COLO668 (cell line): Measurements from ENCODE around the gene MXRA8.

Experiments used
- DNase-seq: peaks from one replicate; lab custom pipeline; 2025; ENCODE audit not compliant: unreplicated experiment; lab: John Stamatoyannopoulos, UW

MXRA8 gene

DNA sequence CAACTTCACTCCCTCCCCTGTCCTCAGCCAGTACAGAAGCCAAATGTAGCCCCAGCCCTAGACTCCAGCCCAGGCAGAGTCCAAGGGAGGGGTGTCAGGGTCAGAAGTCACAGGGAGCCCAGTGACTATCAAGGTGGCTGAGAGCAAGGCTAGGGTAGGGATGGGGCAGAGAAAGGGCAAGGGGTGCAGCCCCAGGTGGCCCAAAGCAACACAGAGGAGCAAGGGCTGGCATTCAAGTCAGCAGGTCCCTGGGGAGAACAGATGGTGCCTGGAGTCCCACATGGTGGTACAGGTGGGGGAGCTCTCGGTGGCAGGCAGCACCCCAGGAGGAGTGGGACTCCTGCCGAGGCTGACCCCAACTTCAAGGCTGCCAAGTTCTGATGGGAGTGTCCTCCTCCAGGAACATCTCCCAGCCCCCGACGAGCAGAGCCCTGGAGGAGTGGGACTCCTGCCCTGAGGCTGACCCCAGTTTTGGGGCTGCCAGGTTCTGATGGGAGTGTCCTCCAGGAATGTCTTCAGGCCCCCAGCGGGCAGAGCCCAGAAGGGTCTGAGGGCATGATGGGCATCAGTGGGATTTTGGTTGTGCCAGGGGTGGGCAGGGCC is 5.5 kb downstream of the MXRA8 start:
- no peak for DNase-seq

DNA sequence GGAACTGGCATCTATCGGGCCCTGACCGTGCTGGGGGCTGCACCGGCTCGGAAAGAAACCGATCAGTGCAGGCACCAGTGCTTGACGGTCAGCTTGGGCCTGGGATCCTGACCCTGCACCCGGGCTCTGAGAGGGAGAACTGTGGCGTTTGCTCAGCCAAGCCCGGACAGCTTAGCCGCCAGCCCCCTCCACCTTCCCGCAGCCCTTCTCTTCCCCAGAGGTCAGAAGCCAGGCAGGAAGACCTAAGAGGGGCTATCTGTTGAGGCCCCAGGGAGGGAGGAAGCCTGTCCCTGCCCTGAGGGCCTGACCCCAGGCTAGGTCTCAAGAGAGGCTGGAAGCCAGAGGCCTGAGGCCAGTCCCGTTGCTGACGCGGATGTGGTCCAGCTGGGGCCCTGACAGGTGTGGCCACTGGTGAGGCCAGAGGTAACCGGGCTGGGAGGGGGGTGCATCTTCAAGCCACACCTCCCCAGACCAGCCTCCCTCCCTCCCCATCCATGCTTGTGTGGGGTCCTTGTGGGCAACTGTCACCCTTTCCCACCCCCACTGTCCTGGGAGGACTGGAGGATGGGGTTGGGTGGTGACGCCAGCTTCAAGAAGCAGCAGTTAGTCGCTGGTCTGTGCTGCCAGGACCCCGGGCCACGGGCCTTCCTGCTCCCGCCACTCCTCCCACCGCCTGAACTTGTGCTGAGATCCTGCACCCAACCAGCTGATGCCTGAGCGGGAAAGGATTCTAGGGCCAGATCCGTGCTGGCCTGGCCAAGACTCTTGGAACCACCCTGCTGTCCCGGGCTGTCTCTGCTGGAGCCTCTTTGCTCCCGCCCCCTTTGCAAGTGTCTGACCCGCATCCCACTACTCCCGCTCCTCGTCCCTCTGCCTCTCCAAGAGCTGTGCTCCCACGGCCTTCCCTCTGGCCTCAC is 6.6 kb downstream of the MXRA8 start:
- no peak for DNase-seq

DNA sequence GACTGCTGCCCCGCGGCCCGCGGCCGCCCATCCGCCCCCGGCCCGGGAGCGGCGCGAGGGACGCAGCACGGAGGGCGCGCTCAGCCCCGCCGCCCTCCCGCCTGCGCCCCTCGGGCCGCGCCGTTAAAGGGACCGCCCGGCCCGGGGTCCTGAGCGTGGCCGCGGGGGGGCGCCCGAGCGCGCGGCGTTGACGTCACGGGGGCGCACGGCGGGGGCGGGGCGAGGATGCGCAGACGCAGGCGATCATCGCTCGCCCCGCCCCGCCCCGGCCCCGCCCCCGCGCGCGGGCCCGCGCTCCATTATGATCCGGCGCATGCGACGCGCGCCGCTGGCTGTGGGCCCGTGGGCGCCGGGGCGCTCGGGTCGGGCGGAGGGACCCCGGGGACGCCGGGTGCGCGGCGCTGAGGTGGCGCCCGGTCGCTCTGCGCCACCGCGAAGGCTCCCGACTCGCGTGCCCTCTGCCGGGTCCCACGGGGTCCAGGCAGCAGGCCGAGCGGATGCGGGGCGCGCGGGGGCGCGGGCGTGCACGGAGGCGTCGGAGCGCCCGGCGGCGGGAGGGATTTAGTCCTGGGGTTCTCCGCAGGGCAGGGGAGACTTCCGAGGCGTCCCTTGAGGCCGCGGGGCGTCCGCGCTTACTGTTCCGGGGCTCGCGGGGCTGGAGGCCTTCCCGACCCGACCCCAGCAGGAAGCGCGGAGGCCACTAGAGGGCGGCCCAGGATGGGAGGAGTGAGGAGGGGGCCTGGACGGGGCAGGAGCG is 8.9 kb downstream of the MXRA8 start, which contains the start of gene DVL1:
TSS of gene DVL1 (minus strand) at position 163 of the 757 bp plus-strand sequence. CDS start 353 bp downstream, outside the sequence.
- DNase-seq, result peak; percentile 91

DNA sequence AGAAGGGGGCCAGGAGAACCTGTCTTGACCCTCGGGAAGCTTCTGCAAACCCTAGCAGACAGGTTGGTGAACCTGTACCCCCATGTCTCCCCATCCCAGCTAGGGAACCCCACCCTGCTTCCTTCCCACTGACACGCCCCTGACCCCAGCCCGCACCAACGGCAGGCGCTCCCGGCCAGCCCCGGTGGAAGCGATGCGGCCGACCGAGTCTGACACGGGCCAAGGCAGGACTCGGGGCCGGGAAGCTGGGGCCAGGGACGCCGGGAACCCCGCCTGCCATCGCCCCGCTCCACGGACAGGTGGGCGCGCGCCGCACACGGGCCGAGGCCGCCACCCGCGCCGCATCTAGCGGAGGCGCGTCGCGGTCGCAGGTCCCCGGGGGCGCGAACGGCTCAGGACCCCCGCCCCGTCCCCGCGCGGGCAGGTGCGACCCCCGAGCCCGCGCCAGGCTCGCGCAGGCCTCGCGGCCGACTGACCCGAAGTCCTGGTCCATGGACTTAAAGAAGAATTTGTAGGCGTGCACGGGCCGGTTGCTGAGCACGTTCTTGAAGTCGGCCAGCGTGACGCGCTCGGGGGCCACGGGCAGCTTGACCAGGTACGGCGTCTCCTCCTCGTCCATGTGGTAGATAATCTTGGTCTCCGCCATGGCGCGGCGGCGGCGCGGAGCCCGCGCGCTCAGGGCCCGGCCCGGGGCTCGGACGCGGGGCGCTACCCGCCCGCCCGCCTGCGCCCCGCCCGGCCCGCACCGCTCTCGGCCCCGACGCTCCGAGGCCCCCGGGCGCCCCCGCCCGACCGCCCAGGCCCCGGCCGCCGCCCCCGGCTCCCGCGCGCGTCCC is 9.7 kb downstream of the MXRA8 start:
- DNase-seq, result peak; percentile 81

DNA sequence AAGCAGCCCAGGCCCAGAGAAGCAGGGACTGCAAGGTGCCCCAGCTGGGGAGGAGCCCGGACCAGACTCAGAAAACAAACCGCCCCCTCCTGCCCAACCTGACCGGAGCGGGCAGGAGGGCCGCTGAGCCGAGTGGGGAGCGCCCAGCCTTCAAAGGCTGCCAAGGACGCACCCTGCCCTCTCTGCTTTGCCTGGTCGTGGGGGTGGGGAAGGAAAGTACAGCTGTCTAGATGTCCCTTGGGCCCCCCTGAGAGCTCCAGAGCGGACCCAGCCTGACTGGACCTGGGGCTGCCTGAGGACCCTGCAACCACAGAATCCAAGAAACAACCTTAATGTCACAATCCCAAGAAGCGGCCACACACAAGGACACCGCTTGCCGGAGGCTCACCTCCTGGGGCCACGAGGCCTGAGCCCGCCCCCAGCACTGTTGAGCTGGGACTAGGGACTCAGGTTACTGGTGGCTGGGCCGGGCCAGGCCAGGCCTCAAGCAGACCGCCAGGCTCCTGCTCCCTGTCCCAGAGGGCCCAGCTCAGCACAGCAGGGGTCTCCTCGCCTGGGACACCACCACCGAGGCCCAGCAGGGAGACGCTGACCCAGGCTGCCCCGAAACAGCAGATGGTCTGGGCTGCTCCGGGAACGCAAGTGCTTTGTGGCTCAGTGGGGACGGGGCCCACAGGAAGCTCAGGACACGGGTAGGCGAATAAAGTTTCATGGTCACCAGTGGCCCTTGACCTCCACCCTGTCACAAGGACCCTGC is 10.5 kb downstream of the MXRA8 start:
- peak; percentile 87 for DNase-seq

DNA sequence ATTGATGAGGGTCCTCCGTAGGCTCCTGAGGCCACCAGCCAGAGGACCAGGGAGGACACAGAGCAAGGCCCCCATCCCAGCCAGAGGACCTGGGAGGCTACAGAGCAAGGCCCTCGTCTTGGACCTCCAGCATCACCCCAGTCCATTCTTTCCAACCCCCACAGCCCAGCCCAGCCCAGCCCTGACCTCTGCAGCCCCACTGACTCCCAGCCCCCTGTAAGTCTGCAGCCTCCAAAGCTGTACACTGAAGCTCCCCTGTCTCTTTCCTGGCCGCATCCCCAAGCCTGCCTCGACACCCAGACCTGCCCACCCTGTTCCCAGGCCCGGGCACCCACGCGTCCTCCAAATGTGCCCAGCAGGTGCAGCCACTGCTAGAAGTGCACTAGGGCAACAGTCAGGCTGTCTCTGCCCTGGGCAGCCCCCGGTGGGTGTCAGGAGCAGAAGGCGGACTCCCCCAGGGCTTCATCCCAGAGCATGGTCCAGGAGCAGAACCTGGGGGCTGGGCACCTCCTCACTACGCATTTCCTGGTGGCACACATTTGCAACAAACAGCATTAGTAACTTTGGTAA is 11.2 kb downstream of the MXRA8 start:
- DNase-seq, result no peak

DNA sequence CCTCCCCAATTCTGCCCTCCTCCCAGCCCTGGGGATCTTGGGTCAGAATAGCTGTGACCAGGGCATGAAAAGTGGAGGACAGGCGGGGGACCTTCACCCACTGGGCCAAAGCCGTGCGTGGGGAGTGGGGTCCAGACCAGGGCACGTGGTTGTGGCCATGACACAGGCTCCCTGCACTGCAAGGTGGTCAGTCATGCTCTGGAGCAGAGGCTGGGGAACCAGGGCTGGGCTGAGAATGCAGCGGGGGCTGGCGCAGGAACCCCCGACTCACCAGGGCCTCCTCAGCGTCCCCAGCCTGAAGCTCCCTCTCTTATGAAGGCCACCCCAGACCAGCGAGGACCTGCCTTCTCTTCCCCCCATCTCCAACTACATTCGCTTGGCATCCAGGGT is 11.9 kb downstream of the MXRA8 start:
- DNase-seq, result no peak

DNA sequence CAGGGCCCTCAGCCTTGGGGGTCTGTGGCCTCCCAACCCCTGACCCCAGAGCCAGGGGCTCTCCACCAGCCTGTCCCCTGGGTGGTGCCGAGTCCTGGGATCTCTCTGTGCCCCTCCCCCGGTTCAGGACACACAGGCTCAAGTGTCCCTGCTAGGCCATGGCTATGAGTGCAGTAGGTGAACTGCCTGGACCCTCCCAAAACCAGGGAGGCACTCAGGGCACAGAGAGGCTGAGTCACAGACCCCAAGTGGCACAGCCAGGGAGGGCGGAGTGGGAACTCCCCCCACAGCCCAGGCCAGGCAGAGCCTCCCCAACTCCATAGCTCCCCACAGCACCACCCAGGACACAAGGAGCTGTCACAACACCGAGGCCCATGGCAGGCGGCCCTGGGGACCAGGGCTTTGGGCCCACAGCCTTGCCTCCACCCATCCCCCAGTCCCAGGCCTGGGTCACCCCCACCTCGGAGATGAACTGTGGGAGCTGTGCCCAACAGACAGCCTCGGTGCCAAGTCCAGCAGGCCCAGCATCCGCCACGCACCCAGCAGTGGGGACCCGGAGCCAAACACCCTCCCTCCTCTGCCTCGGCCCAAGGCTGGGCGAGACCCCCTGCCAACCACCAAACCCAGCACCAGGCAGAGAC is 12.4 kb downstream of the MXRA8 start:
- DNase-seq, result no peak

DNA sequence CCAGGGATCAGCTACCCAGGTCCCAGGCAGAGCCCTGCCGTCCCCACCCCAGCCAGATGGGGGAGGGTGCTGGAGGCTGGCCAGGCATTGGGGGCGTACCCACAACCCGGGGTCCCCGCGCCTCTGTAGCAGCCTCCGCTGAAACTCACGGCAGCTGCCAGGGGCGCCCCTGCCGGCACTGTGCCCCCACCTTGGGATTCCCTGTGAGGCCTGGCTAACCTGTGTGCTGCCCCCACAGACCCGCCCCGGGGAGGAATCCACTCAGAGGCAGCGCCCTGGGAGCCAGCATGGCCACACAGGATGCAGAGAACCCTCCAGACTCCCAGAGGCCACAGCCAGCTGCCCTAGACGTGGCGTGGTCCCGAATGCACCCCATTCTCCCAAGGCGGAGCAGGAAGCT is 13.0 kb downstream of the MXRA8 start:
- no peak for DNase-seq

DNA sequence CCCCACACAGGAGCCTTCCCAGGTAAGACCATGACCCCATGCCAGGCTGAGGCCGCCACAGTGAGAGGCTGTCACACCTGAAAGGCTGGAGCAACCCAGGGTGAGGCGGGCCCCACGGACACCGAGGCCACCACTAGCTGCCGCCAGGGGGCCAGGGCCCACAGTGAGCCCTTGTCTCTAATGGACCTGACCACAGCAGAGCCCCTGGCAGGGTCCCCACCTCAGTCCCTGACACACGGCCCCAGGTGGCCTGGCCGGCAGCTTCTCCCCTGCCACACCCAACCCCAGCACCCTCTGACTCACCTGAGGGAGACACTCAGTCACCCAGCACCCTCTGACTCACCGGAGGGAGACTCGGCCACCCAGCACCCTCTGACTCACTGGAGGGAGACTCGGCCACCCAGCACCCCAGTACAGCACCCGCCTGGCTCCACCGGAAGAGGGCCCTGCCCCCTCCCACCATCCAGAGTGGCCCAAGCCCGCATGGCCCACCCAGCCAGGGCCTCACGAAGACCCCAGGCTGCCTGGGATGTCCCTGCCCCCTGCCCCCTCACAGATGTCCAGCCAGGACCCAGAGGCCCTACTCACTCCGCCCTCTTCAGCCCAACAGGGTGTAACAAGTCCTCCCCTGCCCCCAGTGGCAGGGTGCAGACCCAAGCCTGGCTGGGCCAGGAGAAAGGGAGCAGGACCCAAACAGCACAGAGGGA is 13.5 kb downstream of the MXRA8 start:
- peak; percentile 84 for DNase-seq

DNA sequence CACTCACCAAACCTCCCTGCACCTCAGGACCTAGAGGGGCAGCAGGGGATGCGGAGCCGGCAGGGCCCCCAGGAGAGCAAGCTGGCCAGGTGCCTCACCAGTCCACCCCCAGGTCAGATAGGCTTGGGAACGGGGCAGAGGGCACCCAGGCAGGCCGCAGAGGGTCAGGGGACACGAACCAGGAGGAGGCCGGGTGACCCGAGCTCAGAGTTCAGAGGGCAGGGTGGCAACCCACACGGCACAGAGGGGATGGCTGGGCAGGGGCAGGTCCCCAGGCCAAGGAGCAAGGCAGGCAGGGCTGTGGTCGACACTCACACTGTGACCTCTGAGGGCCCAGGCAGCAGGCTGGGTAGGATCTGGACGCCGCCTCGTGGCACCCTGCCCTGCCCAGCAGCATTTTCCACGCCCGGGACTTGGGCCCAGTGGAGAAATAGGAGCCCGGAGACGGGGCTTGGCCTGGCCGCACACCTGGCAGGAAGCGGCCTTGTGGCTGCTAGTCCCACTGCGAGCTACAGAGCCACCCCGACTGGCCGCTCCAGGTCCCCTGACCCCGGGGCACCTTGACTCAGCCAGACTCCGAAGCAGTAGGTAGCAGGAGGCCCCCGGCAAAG is 14.4 kb downstream of the MXRA8 start:
- DNase-seq, result no peak

DNA sequence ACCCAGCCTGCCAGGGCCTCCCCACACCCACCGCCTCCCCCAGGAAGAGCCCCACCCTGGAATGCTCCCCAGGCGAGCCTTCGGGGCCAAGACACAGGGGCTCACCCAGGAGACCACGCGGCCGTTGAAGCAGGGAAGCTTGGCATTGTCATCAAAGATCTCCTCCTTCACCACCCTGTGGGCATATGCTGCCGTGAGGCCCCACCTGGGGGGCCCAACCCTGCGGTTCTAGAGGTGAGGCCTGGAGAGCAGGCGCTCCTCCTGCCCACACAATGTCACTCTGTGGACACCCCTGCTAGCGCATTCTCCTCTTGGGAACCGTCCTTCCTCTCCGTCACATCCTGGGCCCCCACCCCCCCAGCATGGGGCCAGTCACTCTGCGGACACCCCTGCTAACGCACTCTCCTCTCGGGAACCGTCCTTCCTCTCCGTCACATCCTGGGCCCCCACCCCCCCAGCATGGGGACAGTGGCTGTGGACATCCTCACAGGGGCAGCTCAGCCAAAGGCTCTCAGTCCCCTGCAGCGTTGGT is 15.7 kb downstream of the MXRA8 start:
- no peak for DNase-seq

DNA sequence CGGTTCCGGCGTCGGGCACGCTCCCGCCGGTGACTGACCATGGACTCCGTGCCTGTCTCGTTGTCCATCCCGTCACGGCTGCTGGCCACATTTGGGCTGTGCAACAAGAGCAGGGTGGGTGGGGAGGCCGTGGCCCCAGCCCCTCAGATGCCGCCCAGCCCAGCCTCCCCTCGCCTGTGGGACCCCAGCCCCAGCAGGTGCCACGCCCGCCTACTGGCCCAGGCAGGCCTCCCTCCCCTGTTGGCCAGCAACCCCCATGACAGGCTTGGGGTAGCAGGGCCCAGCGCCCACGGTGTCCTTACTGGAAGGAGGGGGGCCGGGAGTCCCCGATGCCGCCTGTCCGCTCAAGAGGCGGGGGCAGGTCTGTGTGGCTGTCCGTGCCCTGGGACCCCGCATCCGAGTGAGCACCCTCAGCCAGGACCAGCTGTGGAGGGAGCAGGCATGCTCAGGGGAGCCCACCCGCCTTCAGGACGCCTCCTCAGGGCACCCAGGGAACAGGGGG is 16.2 kb downstream of the MXRA8 start:
- no peak for DNase-seq

DNA sequence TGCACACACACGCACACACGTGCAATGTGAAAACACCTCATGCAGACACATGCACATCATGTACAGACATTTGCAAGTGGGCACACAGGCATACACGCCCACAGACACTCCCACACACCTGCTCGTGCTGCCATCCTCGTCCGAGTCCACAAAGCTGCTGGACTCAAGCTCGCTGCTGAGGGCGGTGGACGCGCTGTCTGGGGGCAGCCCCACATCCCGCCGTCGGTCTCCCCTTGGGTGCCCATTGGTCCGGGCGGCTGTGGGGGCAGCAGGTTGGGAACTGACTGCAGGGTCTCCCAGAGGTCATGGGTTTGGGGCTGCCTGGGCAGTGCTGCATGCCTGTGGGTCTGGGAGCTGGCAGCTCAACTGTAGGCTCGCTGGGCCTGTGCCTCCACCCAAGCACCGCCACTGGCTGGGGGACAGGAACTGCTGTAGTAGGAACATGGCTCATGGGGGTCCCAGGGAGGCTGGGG is 16.8 kb downstream of the MXRA8 start:
- DNase-seq, result no peak

DNA sequence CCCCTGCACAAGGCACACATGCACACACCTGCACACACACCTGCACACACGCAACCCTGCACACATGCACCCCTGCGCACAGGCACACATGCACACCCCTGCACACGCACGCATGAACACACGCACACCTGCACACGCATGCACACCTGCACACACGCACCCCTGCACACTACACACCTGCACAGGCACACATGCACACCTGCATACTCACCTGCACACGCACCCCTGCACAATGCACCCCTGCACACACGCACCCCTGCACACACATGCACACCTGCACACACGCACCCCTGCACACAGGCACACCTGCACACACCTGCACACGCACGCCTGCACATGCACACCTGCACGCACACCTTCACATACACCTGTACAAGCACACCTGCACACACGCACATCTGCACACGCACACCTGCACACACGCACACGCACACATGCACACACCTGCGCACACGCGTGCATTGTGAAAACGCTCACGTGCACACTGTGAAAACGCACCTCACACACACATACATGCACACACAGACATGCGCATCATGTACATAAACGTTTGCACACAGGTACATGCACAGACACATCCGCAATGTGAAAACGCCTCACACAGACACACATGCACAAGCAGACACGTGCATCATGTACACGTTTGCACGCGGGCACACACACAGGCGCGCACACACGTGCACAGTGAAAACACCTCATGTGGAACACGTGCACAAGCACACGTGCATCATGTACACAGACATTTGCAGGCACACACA is 17.4 kb downstream of the MXRA8 start:
- DNase-seq, result no peak

DNA sequence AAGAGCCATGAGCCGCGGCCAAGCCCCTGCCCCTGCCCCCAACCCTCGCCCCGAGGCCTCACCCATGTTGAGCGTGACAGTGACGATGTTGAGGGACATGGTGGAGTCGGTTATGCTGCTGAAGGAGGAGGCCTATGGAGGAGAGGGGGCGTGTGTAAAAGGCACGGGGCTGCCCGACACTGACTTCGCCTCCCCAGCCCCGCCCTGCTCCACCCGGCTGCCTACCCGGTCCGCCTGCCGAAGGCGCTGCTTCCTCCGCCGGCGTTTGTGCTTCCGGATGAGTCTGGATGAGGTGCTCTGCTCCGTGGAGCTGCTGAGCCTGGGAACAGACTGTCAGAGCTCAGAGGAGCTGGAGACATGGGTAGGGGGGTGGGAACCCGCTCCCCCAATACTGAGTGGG is 18.2 kb downstream of the MXRA8 start:
- DNase-seq, result no peak

DNA sequence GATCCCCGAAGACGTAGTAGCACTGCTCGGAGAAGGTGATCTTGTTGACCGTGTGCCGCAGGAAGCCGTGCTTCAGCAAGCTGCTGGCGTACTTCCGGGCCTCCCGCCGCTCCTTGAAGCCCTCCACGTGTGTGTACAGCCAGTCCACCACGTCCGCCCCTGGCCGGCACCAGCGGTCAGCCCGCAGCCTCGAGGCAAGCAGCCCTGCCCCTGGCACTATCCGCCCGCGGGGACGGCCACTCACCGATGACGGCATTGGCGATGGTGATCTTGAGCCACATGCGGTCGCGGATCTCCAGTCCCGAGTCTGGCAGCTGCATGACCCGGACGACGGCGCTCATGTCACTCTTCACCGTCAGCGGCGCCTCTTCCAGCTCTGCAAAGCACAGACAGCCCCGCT is 20.1 kb downstream of the MXRA8 start:
- DNase-seq, result no peak
